Loucy (cell line): ENCODE results near the gene PRDM4.

ENCODE experiments used
- CTCF ChIP-seq: fragments of 200-600 bp; sonication (generic); conservative IDR thresholded peaks from 2 replicates; pipeline ENCODE4 v1.5.1; 2014; ENCODE audit warnings: mild to moderate bottlenecking, antibody characterized with exemption, low read length
- EZH2phosphoT487 ChIP-seq: fragments of 200-600 bp; IDR thresholded peaks from 2 replicates; pipeline ENCODE4 v1.6.1; 2018; ENCODE audit warnings: antibody characterized with exemption, mild to moderate bottlenecking, moderate library complexity, borderline replicate concordance

DNA sequence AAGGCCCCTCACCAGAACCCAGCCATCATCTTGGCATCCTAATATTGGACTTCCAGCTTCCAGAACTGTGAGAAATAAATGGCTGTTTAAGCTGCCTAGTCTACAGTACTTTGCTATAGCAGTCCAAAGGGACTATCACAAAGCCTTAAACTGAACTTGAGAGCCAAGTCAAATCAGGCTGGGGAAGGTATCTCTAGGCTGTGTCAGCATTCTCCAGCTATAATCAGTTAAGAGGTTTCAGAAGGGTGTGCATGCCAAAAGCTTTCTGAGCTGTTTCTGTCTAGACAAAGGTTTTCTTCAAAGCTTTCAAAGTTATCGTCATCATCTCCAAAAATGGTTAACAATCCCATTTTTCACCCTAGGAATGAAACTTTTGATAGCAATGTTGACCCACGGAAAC lies 21.1 kb upstream of the PRDM4 start:
- TF ChIP-seq CTCF (no peak), EZH2phosphoT487 (no peak)
